ENCODE data around the gene RNF17.

RNF17 gene

GRCh38 chr13:24922745-24923591 lies 159.0 kb downstream of the RNF17 start:
- no peak for TF ChIP-seq CTCF (IDR thresholded peaks at IDR 0.05; ENCODE audit: borderline replicate concordance, control extremely low read depth, extremely low read depth, insufficient read depth, missing control alignments)
- in situ Hi-C loops (cut with MboI; ENCODE audit: low sequenced_read_pairs, unreplicated experiment) = no loop called here
- DNase-seq (ENCODE audit: low spot score) = peak; percentile 93

- no peak for DNase-seq (ENCODE audit: low spot score)
- TF ChIP-seq CTCF (IDR thresholded peaks at IDR 0.05; ENCODE audit: borderline replicate concordance, control extremely low read depth, extremely low read depth, insufficient read depth, missing control alignments) = no peak
- in situ Hi-C loops (cut with MboI; ENCODE audit: low sequenced_read_pairs, unreplicated experiment) = no loop called here
Observed at GRCh38 chr13:24925318-24926231, 161.6 kb downstream of the RNF17 start.

GRCh38 chr13:24927810-24928404 lies 163.9 kb downstream of the RNF17 start:
- no peak for TF ChIP-seq CTCF (IDR thresholded peaks at IDR 0.05; ENCODE audit: borderline replicate concordance, control extremely low read depth, extremely low read depth, insufficient read depth, missing control alignments)
- no peak for DNase-seq (ENCODE audit: low spot score)
- in situ Hi-C loops (cut with MboI; ENCODE audit: low sequenced_read_pairs, unreplicated experiment) = no loop called here

- no peak for TF ChIP-seq CTCF (IDR thresholded peaks at IDR 0.05; ENCODE audit: borderline replicate concordance, control extremely low read depth, extremely low read depth, insufficient read depth, missing control alignments)
- in situ Hi-C loops (cut with MboI; ENCODE audit: low sequenced_read_pairs, unreplicated experiment) = no loop called here
- DNase-seq (ENCODE audit: low spot score) = no peak
Observed at GRCh38 chr13:24929196-24929595, 165.2 kb downstream of the RNF17 start.

Measured in GM13976 (cell line).